Caco-2 (cell line): ENCODE data around the gene LRPAP1. TPM values are rescaled to one million over a fixed set of nuclear protein-coding genes. Genes with fewer than 3 reads are reported as not detected.
"Not testable (repeated sequence)": the region's sequence is repeated elsewhere in the genome, so short reads cannot be mapped to it uniquely, and the experiment has no call there.

Experiments used
- BruUV-seq: library from RNA; stranded (reverse); fragments of 400-500 nt; replicated peaks from 2 replicates; lab custom pipeline; 2021; lab: Mats Ljungman, UMichigan
- CTCF ChIA-PET: fragments of 300-600 bp; sonication (Branson Sonifier 250); formaldehyde crosslinking; loops from one replicate; lab custom pipeline; 2022; ENCODE audit warnings: antibody characterized with exemption; lab: Charles Lee
- POLR2A ChIA-PET: fragments of 300-600 bp; sonication (Branson Sonifier 250); formaldehyde crosslinking; loops from one replicate; lab custom pipeline; 2022; ENCODE audit warnings: antibody characterized with exemption; lab: Charles Lee
- DNase-seq, 2 experiments: peaks; one replicate each; pipeline versions ENCODE4 v3.0.0 to v3.0.0-alpha.2; 2020 to 2022
- H3K27me3 ChIP-seq: replicated peaks from 2 replicates; pipeline ENCODE4 v1.6.0; 2011; ENCODE audit warnings: low read length; ENCODE audit not compliant: control insufficient read depth, insufficient read depth
- H3K36me3 ChIP-seq: 2 replicates; pipeline ENCODE4 v1.5.1; 2011; ENCODE audit warnings: low read length; ENCODE audit not compliant: control insufficient read depth, insufficient read depth
- H3K4me1 ChIP-seq: fragments of 250-450 bp; sonication (Bioruptor Pico); 2 replicates; pipeline ENCODE4 v1.5.1; 2020; ENCODE audit warnings: mild to moderate bottlenecking
- H3K4me3 ChIP-seq: 2 replicates; pipeline ENCODE4 v1.5.1; 2011; ENCODE audit warnings: low read depth, mild to moderate bottlenecking, control low read depth, low read length
- H3K9me3 ChIP-seq: fragments of 250-450 bp; sonication (Bioruptor Pico); 2 replicates; pipeline ENCODE4 v1.5.1; 2020; ENCODE audit warnings: mild to moderate bottlenecking, moderate library complexity
- H3K27ac Mint-ChIP-seq: one replicate; pipeline ENCODE4 v1.8.0; 2022; ENCODE audit warnings: mixed read lengths; ENCODE audit not compliant: unreplicated experiment
- H3K27me3 Mint-ChIP-seq: one replicate; pipeline ENCODE4 v1.8.0; 2022; ENCODE audit warnings: mixed read lengths; ENCODE audit not compliant: insufficient read depth, unreplicated experiment
- H3K36me3 Mint-ChIP-seq: one replicate; pipeline ENCODE4 v1.8.0; 2022; ENCODE audit warnings: mild to moderate bottlenecking, mixed read lengths; ENCODE audit not compliant: insufficient read depth, unreplicated experiment
- H3K4me1 Mint-ChIP-seq: one replicate; pipeline ENCODE4 v1.8.0; 2022; ENCODE audit warnings: low read depth, mixed read lengths; ENCODE audit not compliant: unreplicated experiment
- H3K4me3 Mint-ChIP-seq: one replicate; pipeline ENCODE4 v1.8.0; 2022; ENCODE audit warnings: mild to moderate bottlenecking, moderate library complexity, mixed read lengths; ENCODE audit not compliant: unreplicated experiment
- H3K9me3 Mint-ChIP-seq: one replicate; pipeline ENCODE4 v1.8.0; 2022; ENCODE audit warnings: mixed read lengths; ENCODE audit not compliant: unreplicated experiment
- intact Hi-C: fragments of 100-400 bp; cut with micrococcal nuclease; formaldehyde crosslinking; loops from one replicate; pipeline ENCODE4 v1.10.0; 2022; ENCODE audit not compliant: unreplicated experiment
- total RNA-seq: library from RNA; stranded (reverse); gene quantifications from 2 replicates; pipeline ENCODE4 v1.2.3, GENCODE V29; 2022
- TF ChIP-seq, protein P1 (sequence below), 2 experiments: fragments of 200-600 bp in 1 of 2; IDR thresholded peaks; 1 replicate in 1 of 2; 2 replicates in 1 of 2; pipeline versions ENCODE4 v1.5.1 to v1.8.0; 2011 to 2022; ENCODE audit warnings: antibody characterized with exemption in 1 of 2, control low read depth in 1 of 2, inconsistent platforms in 1 of 2, low read depth in 1 of 2, low read length in 1 of 2, mild to moderate bottlenecking in 1 of 2, moderate library complexity in 1 of 2; ENCODE audit not compliant: insufficient read depth in 1 of 2, severe bottlenecking in 1 of 2, unreplicated experiment in 1 of 2

Gene LRPAP1
- total RNA-seq, 1 experiment from 2014 or later = 224 TPM

DNA sequence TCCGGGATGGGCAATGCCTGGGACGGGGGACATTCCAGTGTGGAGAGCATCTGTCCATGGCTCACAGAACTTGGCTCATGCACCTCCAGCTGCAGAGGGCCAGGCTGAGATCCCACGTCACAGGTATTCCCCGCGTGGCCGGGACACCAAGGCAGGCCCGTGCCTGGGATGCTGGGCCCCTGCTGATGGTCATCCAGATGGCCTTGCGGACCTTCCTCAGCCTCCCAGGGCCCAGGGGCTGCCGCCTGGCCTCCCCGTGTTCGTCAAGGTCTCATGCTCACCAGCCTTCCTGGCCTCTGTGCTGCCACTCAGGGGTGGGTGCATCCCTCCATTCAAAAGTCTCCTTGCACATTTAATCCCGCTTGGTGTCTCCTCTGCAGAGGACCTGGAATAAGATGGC lies 40.9 kb upstream of the LRPAP1 start:
- Histone ChIP-seq H3K27me3 (no peaks in the 10 kb centered on the region), H3K4me1 (no peaks in the 10 kb centered on the region), H3K9me3 (no peaks in the 10 kb centered on the region), H3K36me3 (no peaks in the 10 kb centered on the region), H3K4me3 (no peak overlapping the region)
- intact Hi-C loops = no loop called here
- Mint-ChIP-seq H3K27ac (no peak overlapping the region), H3K9me3 (no peaks in the 10 kb centered on the region), H3K27me3 (no peaks in the 10 kb centered on the region), H3K4me3 (no peak overlapping the region), H3K36me3 (no peaks in the 10 kb centered on the region), H3K4me1 (no peaks in the 10 kb centered on the region)
- DNase-seq = no peak
- ChIA-PET POLR2A (no interaction called here), CTCF (no interaction called here)
- BruUV-seq = no TSS peak
- TF ChIP-seq, protein P1, sequence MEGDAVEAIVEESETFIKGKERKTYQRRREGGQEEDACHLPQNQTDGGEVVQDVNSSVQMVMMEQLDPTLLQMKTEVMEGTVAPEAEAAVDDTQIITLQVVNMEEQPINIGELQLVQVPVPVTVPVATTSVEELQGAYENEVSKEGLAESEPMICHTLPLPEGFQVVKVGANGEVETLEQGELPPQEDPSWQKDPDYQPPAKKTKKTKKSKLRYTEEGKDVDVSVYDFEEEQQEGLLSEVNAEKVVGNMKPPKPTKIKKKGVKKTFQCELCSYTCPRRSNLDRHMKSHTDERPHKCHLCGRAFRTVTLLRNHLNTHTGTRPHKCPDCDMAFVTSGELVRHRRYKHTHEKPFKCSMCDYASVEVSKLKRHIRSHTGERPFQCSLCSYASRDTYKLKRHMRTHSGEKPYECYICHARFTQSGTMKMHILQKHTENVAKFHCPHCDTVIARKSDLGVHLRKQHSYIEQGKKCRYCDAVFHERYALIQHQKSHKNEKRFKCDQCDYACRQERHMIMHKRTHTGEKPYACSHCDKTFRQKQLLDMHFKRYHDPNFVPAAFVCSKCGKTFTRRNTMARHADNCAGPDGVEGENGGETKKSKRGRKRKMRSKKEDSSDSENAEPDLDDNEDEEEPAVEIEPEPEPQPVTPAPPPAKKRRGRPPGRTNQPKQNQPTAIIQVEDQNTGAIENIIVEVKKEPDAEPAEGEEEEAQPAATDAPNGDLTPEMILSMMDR (IDR thresholded peaks at IDR 0.05; ENCODE audit: insufficient read depth in 1 of 2, low read depth in 1 of 2, low read length in 1 of 2, severe bottlenecking in 1 of 2, unreplicated experiment in 1 of 2) = no peak

DNA sequence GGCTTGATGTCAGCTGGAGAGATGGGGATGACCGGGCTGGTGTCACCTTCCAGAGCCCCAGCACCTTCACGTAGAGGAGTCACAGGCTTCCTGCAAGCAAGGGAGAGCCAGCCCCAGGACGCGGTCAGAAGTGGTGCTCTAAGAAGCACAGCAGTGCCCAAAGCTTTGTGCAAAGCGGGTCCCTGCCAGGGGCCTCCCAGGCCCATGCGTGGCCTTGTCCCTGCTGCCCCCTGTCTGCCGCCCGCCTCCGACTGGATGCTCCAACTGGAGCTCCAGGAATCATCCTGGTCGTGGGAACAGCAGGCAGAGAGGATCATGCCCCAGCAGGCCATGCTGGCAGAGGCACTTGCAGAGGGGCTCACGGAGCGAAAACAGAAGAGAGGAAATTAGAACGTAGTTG lies 40.1 kb upstream of the LRPAP1 start:
- Mint-ChIP-seq H3K27ac (no peak overlapping the region), H3K4me3 (no peak overlapping the region), H3K4me1 (no peaks in the 10 kb centered on the region), H3K9me3 (no peaks in the 10 kb centered on the region), H3K36me3 (no peaks in the 10 kb centered on the region), H3K27me3 (no peaks in the 10 kb centered on the region)
- ChIA-PET CTCF (no interaction called here), POLR2A (no interaction called here)
- no peak for DNase-seq
- Histone ChIP-seq H3K27me3 (no peaks in the 10 kb centered on the region), H3K4me1 (no peaks in the 10 kb centered on the region), H3K9me3 (no peaks in the 10 kb centered on the region), H3K36me3 (no peaks in the 10 kb centered on the region), H3K4me3 (no peak overlapping the region)
- no TSS peak for BruUV-seq
- TF ChIP-seq, protein P1 (IDR thresholded peaks at IDR 0.05; ENCODE audit: insufficient read depth in 1 of 2, low read depth in 1 of 2, low read length in 1 of 2, severe bottlenecking in 1 of 2, unreplicated experiment in 1 of 2) = no peak
- intact Hi-C loops = no loop called here

DNA sequence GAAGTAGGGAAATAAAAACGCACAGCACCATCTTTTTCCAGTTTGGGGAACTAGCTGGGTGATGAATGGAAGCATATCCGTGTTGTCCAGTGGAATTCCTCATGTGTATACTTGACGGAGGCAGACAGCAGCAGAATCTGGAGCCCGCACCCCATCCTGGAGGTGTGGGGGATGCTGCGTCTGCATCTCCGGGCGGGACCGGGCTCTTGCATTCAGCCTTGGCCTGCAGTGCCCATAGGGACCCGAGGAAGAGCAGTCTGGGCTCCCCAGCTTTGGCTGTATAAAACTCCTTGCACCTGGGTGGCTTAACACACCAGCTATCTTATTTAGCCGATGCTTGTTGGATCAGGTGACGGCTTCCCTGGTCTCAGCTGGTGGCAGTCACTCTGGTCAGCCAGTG lies 39.7 kb upstream of the LRPAP1 start:
- TF ChIP-seq, protein P1 (IDR thresholded peaks at IDR 0.05; ENCODE audit: insufficient read depth in 1 of 2, low read depth in 1 of 2, low read length in 1 of 2, severe bottlenecking in 1 of 2, unreplicated experiment in 1 of 2) = no peak
- no peaks in the 10 kb centered on the region for H3K27me3 ChIP-seq
- no peaks in the 10 kb centered on the region for H3K4me1 Mint-ChIP-seq
- ChIA-PET POLR2A (no interaction called here), CTCF (no interaction called here)
- no peaks in the 10 kb centered on the region for H3K27me3 Mint-ChIP-seq
- no peak overlapping the region for H3K27ac Mint-ChIP-seq
- BruUV-seq = no TSS peak
- H3K4me1 ChIP-seq = no peaks in the 10 kb centered on the region
- H3K9me3 ChIP-seq = no peaks in the 10 kb centered on the region
- DNase-seq = no peak
- no peak overlapping the region for H3K4me3 ChIP-seq
- no peaks in the 10 kb centered on the region for H3K36me3 Mint-ChIP-seq
- H3K9me3 Mint-ChIP-seq = no peaks in the 10 kb centered on the region
- no peak overlapping the region for H3K4me3 Mint-ChIP-seq
- H3K36me3 ChIP-seq = no peaks in the 10 kb centered on the region
- intact Hi-C loops = no loop called here

DNA sequence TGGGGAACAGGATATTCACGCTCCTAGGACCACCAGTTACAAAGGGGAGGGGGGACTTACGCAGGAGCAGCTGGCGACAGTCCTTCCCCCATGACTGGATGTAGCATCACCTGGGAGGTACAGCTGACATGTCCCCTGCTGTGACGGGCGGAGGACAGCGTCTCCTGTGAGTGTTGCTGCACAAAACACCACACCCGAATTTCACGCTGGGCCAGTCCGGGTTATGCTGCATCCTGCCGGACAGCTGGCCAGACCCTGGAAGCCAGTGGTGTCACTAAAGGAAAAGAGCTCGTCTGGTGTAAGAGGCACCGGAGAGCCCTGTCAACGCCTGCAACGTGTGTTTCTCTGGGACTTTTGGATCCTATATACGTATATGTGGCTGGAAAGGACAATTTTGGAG lies 38.7 kb upstream of the LRPAP1 start:
- POLR2A ChIA-PET, H3K4me1 Mint-ChIP-seq, H3K4me3 Mint-ChIP-seq: not testable (repeated sequence)

DNA sequence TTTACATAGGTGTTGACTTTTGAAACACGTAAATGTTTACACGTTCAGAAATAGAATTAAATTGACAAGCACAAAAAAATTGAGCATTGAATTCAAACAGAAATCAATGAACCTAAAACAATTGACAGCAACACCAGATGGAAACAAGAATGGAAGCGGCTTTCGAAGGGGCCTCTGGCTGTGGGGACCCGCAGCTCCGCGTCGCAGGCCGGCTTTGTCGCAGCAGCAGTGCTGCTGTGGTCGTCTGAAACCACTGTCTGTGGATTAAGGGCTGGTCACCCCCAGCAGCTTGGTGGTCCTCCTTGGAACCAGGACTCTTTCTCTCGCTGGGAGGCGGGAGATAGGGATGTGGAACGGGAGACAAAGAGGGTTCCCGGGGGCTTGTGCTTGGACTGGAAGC lies 37.4 kb upstream of the LRPAP1 start:
- H3K27ac Mint-ChIP-seq, H3K27me3 ChIP-seq, H3K4me3 ChIP-seq, CTCF ChIA-PET, POLR2A ChIA-PET, H3K4me1 ChIP-seq, H3K9me3 Mint-ChIP-seq, H3K36me3 Mint-ChIP-seq, H3K9me3 ChIP-seq, H3K4me3 Mint-ChIP-seq, BruUV-seq, H3K4me1 Mint-ChIP-seq, H3K27me3 Mint-ChIP-seq, DNase-seq, H3K36me3 ChIP-seq: not testable (repeated sequence)
- intact Hi-C loops = loop anchor here (5.0 kb wide), 1 partner anchor 308 kb away; no protein-coding TSS in a partner anchor

More for the DNA sequence above, 38.7 kb upstream of the LRPAP1 start:
- H3K27me3 ChIP-seq, DNase-seq, H3K36me3 ChIP-seq, BruUV-seq, H3K4me1 ChIP-seq, intact Hi-C loops, H3K9me3 Mint-ChIP-seq, CTCF ChIA-PET, H3K4me3 ChIP-seq, H3K9me3 ChIP-seq, H3K27ac Mint-ChIP-seq, H3K36me3 Mint-ChIP-seq, H3K27me3 Mint-ChIP-seq: not testable (repeated sequence)
